ENCODE data around the gene NEUROG2.

DNA sequence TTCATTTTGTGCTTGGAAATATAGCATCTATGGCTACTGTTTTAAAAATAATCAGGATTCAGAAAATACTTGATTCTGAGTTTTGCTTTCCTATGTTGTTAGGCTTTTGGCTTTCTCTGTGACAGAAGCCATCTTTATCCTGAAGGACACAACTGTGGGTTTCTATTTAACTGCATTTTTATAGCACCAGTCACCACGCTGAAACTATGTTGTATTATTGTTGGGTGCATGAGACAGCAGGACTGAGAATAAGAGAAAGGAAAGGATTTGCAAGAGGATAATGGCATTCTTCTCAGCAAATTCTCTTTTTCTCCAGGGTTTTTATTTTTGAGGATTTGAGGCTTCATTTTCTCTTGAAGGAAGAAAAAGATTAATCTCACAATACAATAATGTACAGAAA, 10.1 kb upstream of the NEUROG2 start:
- TF ChIP-seq PATZ1 (CRISPR knock-in tag; IDR thresholded peaks at IDR 0.05; ENCODE audit: borderline replicate concordance) = no peak
- no peak for TF ChIP-seq TCF4 (CRISPR knock-in tag; IDR thresholded peaks at IDR 0.05; ENCODE audit: borderline replicate concordance)
- TF ChIP-seq SNAI2 (CRISPR knock-in tag; IDR thresholded peaks at IDR 0.05) = no peak
- TF ChIP-seq, protein P1, sequence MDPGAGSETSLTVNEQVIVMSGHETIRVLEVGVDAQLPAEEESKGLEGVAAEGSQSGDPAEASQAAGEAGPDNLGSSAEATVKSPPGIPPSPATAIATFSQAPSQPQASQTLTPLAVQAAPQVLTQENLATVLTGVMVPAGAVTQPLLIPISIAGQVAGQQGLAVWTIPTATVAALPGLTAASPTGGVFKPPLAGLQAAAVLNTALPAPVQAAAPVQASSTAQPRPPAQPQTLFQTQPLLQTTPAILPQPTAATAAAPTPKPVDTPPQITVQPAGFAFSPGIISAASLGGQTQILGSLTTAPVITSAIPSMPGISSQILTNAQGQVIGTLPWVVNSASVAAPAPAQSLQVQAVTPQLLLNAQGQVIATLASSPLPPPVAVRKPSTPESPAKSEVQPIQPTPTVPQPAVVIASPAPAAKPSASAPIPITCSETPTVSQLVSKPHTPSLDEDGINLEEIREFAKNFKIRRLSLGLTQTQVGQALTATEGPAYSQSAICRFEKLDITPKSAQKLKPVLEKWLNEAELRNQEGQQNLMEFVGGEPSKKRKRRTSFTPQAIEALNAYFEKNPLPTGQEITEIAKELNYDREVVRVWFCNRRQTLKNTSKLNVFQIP (CRISPR knock-in tag; IDR thresholded peaks at IDR 0.05; ENCODE audit: borderline replicate concordance, low read depth) = no peak
- no peak for TF ChIP-seq ZNF70 (CRISPR knock-in tag; IDR thresholded peaks at IDR 0.05)
- no peak for TF ChIP-seq OSR1 (CRISPR knock-in tag; IDR thresholded peaks at IDR 0.05)
- no peak for TF ChIP-seq BACH2 (CRISPR knock-in tag; IDR thresholded peaks at IDR 0.05; ENCODE audit: borderline replicate concordance)
- TF ChIP-seq ZFP3 (CRISPR knock-in tag; IDR thresholded peaks at IDR 0.05) = no peak
- TF ChIP-seq RARB (CRISPR knock-in tag; IDR thresholded peaks at IDR 0.05) = no peak
- no peak for TF ChIP-seq ZFP30 (CRISPR knock-in tag; IDR thresholded peaks at IDR 0.05)
- TF ChIP-seq PPARA (CRISPR knock-in tag; IDR thresholded peaks at IDR 0.05; ENCODE audit: borderline replicate concordance) = no peak
- TF ChIP-seq ZC3H10 (CRISPR knock-in tag; IDR thresholded peaks at IDR 0.05) = no peak
- TF ChIP-seq, protein P2, sequence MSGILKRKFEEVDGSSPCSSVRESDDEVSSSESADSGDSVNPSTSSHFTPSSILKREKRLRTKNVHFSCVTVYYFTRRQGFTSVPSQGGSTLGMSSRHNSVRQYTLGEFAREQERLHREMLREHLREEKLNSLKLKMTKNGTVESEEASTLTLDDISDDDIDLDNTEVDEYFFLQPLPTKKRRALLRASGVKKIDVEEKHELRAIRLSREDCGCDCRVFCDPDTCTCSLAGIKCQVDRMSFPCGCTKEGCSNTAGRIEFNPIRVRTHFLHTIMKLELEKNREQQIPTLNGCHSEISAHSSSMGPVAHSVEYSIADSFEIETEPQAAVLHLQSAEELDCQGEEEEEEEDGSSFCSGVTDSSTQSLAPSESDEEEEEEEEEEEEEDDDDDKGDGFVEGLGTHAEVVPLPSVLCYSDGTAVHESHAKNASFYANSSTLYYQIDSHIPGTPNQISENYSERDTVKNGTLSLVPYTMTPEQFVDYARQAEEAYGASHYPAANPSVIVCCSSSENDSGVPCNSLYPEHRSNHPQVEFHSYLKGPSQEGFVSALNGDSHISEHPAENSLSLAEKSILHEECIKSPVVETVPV (CRISPR knock-in tag; IDR thresholded peaks at IDR 0.05) = no peak
- TF ChIP-seq ZNF8 (CRISPR knock-in tag; IDR thresholded peaks at IDR 0.05) = no peak

Measured in SK-N-SH treated with all-trans-retinoic acid at 6 μM for 48 hours (cell line).